Neural cell (in vitro differentiated cells): ENCODE measurements around the gene GLO1. TPM values are rescaled to one million over a fixed set of nuclear protein-coding genes. Genes with fewer than 3 reads are reported as not detected.

ENCODE experiments used
- H2AFZ ChIP-seq: fragments of 200-600, 300-800 bp; sonication (generic), shearing (Covaris generic); 2 replicates; pipeline ENCODE4 v1.6.0; 2014; ENCODE audit warnings: low read depth, mild to moderate bottlenecking, antibody characterized with exemption, low read length, moderate library complexity
- H3F3A ChIP-seq: fragments of 200-600 bp; shearing (Covaris generic); 2 replicates; pipeline ENCODE4 v1.6.1; 2016; ENCODE audit warnings: mild to moderate bottlenecking, moderate library complexity, mixed read lengths, antibody characterized with exemption, low read length; ENCODE audit not compliant: insufficient read depth, poor library complexity, severe bottlenecking
- H3K27ac ChIP-seq: fragments of 200-600, 300-800 bp; sonication (generic), shearing (Covaris generic); 2 replicates; pipeline ENCODE4 v1.5.1; 2014; ENCODE audit warnings: mild to moderate bottlenecking, low read length, moderate library complexity
- H3K27me3 ChIP-seq: fragments of 300-800, 200-600 bp; sonication (generic), shearing (Covaris generic); 2 replicates; pipeline ENCODE4 v1.6.0; 2014; ENCODE audit warnings: mild to moderate bottlenecking, low read depth, low read length, moderate library complexity; ENCODE audit not compliant: insufficient read depth
- H3K36me3 ChIP-seq: fragments of 300-800, 200-600 bp; sonication (generic), shearing (Covaris generic); 2 replicates; pipeline ENCODE4 v1.5.1; 2014; ENCODE audit warnings: mild to moderate bottlenecking, antibody characterized with exemption, low read length, moderate library complexity; ENCODE audit not compliant: insufficient read depth
- H3K4me2 ChIP-seq: fragments of 300-800, 200-600 bp; sonication (generic), shearing (Covaris generic); 2 replicates; pipeline ENCODE4 v1.6.0; 2014; ENCODE audit warnings: mild to moderate bottlenecking, low read length
- H3K4me3 ChIP-seq: fragments of 300-800, 200-600 bp; sonication (generic), shearing (Covaris generic); 2 replicates; pipeline ENCODE4 v1.5.1; 2014; ENCODE audit warnings: mild to moderate bottlenecking, low read length, moderate library complexity
- H3K79me2 ChIP-seq: fragments of 200-600 bp; shearing (Covaris generic); replicated peaks from 2 replicates; pipeline ENCODE4 v1.6.0; 2014; ENCODE audit warnings: mild to moderate bottlenecking, low read length, moderate library complexity; ENCODE audit not compliant: insufficient read depth
- H3K9ac ChIP-seq: fragments of 300-800, 200-600 bp; sonication (generic), shearing (Covaris generic); 2 replicates; pipeline ENCODE4 v1.6.1; 2016; ENCODE audit warnings: mild to moderate bottlenecking, low read length, mixed read lengths
- H3K9me2 ChIP-seq: fragments of 200-600 bp; shearing (Covaris generic); 2 replicates; pipeline ENCODE4 v1.6.1; 2016; ENCODE audit warnings: mild to moderate bottlenecking, low read length, mixed read lengths; ENCODE audit not compliant: insufficient read depth
- H3K9me3 ChIP-seq: fragments of 200-600, 300-800 bp; sonication (generic), shearing (Covaris generic); 2 replicates; pipeline ENCODE4 v1.6.1; 2016; ENCODE audit warnings: mild to moderate bottlenecking, mixed run types, low read length, moderate library complexity, mixed read lengths
- H4K20me1 ChIP-seq: fragments of 200-600 bp; shearing (Covaris generic); 2 replicates; pipeline ENCODE4 v1.6.1; 2016; ENCODE audit warnings: mild to moderate bottlenecking, mixed run types; ENCODE audit not compliant: insufficient read depth
- EP300 ChIP-seq: fragments of 450-650 bp; conservative IDR thresholded peaks from 2 replicates; pipeline ENCODE4 v1.6.1; 2014; ENCODE audit warnings: antibody characterized with exemption, mild to moderate bottlenecking, moderate library complexity; ENCODE audit not compliant: poor library complexity, severe bottlenecking
- EZH2 ChIP-seq: fragments of 200-600, 300-800 bp; shearing (Covaris generic), sonication (generic); IDR thresholded peaks from 2 replicates; pipeline ENCODE4 v1.6.1; 2014; ENCODE audit warnings: antibody characterized with exemption, low read length, borderline replicate concordance, mild to moderate bottlenecking; ENCODE audit not compliant: insufficient read depth, poor library complexity, severe bottlenecking
- POLR2AphosphoS5 ChIP-seq: IDR thresholded peaks from 2 replicates; pipeline ENCODE4 v1.6.1; 2012
- RAD21 ChIP-seq: fragments of 450-650 bp; conservative IDR thresholded peaks from 2 replicates; pipeline ENCODE4 v1.6.1; 2014; ENCODE audit warnings: antibody characterized with exemption, mild to moderate bottlenecking, moderate library complexity
- SMC3 ChIP-seq: fragments of 450-650 bp; conservative IDR thresholded peaks from 2 replicates; pipeline ENCODE4 v1.6.1; 2014; ENCODE audit warnings: antibody characterized with exemption, mild to moderate bottlenecking, moderate library complexity; ENCODE audit not compliant: poor library complexity
- TAF1 ChIP-seq: IDR thresholded peaks from 2 replicates; pipeline ENCODE4 v1.6.1; 2012; ENCODE audit warnings: low read depth
- polyA plus RNA-seq: library from polyadenylated mRNA; depleted of rRNA; stranded (reverse); fragments of >200 nt; gene quantifications from 2 replicates; pipeline ENCODE4 v1.2.3, GENCODE V29; 2014
- TF ChIP-seq, protein P1 (sequence below): fragments of 450-650 bp; IDR thresholded peaks from 2 replicates; pipeline ENCODE4 v1.5.1; 2014; ENCODE audit warnings: antibody characterized with exemption, mild to moderate bottlenecking, moderate library complexity; ENCODE audit not compliant: poor library complexity, severe bottlenecking
- TF ChIP-seq, protein P2 (sequence below): IDR thresholded peaks from 2 replicates; pipeline ENCODE4 v1.6.1; 2012; ENCODE audit warnings: borderline replicate concordance

Gene GLO1
- polyA plus RNA-seq, 1 donor from 2014 or later, result 94.8 TPM

DNA sequence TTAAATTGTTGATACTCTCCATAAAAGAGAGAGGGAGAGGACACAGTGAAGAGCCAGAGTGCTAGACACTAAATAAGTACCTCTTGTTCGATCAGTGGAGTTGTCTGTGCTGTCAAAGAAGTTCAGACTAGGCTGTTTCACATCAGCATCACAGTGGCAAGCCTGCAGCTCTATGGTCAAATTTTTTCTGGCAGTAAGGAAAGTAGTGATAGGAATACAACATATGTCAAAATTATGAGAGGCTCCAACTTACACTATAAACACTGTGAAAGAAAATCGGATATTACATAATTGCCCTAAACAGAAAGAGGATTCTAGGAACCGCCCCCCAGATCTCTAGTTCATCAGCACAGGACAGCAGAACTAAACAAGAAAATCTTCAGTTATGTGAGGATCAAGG, 35.3 kb upstream of the GLO1 start:
- Histone ChIP-seq H3K27ac (no peak overlapping the region), H3K9ac (no peak overlapping the region), H3K79me2 (no peaks in the 10 kb centered on the region), H3K4me3 (no peak overlapping the region), H3K36me3 (no peaks in the 10 kb centered on the region), H3K4me2 (no peak overlapping the region), H2AFZ (no peak overlapping the region), H4K20me1 (no peaks in the 10 kb centered on the region), H3K9me2 (no peaks in the 10 kb centered on the region), H3K27me3 (no peaks in the 10 kb centered on the region), H3F3A (no peaks in the 10 kb centered on the region), H3K9me3 (no peaks in the 10 kb centered on the region)
- TF ChIP-seq EZH2 (no peak), EP300 (no peak)
- TF ChIP-seq, protein P1, sequence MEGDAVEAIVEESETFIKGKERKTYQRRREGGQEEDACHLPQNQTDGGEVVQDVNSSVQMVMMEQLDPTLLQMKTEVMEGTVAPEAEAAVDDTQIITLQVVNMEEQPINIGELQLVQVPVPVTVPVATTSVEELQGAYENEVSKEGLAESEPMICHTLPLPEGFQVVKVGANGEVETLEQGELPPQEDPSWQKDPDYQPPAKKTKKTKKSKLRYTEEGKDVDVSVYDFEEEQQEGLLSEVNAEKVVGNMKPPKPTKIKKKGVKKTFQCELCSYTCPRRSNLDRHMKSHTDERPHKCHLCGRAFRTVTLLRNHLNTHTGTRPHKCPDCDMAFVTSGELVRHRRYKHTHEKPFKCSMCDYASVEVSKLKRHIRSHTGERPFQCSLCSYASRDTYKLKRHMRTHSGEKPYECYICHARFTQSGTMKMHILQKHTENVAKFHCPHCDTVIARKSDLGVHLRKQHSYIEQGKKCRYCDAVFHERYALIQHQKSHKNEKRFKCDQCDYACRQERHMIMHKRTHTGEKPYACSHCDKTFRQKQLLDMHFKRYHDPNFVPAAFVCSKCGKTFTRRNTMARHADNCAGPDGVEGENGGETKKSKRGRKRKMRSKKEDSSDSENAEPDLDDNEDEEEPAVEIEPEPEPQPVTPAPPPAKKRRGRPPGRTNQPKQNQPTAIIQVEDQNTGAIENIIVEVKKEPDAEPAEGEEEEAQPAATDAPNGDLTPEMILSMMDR, result no peak

DNA sequence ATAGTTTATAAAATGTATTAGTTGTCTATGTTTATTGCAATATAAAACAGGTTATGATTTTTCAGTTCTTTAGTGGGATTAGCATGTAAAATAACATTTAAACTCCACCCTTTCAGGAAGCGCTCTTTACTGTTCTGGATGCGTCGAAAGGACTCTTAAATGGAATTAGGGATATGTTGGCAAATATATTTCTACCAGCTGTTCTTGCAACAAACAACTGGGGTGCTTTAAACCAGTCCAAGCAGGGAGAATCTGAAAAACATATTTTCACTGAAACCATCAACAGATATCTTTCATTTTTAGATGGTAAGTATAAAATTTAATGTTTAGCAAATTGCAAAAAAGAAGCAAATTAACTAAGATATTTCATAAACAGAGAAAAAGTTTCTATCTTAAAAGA, 34.0 kb upstream of the GLO1 start:
- TF ChIP-seq EP300 (no peak), TAF1 (no peak), SMC3 (no peak), POLR2AphosphoS5 (no peak), EZH2 (no peak)
- TF ChIP-seq, protein P1, result no peak
- H3K79me2 ChIP-seq, result no peaks in the 10 kb centered on the region
- no peak overlapping the region for H3K4me3 ChIP-seq
- no peak overlapping the region for H3K27ac ChIP-seq
- no peak overlapping the region for H3K4me2 ChIP-seq
- H3K9ac ChIP-seq, result no peak overlapping the region
- H3K9me2 ChIP-seq, result no peaks in the 10 kb centered on the region
- H4K20me1 ChIP-seq, result no peaks in the 10 kb centered on the region
- H3K36me3 ChIP-seq, result no peaks in the 10 kb centered on the region
- no peaks in the 10 kb centered on the region for H3K27me3 ChIP-seq
- H2AFZ ChIP-seq, result no peak overlapping the region
- H3F3A ChIP-seq, result no peaks in the 10 kb centered on the region
- no peaks in the 10 kb centered on the region for H3K9me3 ChIP-seq

DNA sequence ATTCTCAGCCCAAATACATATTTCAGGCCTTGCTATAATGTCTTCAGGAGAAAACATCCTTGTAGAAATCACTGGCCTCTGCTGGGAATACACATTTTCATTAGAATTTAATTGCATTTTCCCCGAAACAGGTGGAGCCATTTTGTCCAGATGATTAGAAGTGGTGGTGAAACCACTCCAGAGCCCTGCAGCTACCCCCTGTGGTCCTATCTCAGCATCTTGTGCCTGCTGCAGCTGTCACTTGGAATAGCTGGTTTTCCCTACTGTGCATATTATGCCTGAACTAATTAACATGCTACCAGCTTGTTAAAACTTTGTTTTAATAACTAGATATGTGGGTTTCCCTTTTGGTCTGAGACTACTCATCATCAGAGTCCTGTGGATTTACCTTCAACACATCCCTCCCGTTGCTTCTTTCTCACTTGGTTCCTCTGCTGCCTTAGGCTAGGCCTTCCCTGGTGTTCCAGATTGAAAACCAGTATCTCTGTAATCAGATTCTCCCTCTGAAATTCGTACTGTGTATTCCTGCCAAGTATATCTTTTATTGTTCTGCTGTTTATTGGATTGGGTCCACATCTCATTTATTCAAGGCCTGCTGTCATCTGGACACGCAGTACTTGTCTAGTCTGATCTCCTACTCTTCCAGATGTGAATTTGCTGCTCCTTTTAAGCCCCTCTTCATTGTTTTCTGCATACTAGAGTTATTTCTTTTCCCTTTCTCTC, 27.4 kb upstream of the GLO1 start:
- Histone ChIP-seq H3K9ac (no peak overlapping the region), H3K27ac (no peak overlapping the region)

More for the DNA sequence above, 27.4 kb upstream of the GLO1 start:
- Histone ChIP-seq H3K4me3 (no peak overlapping the region), H4K20me1 (no peaks in the 10 kb centered on the region), H3K9me3 (no peaks in the 10 kb centered on the region), H3K9me2 (no peaks in the 10 kb centered on the region), H3K36me3 (no peaks in the 10 kb centered on the region), H3K27me3 (no peaks in the 10 kb centered on the region), H3K79me2 (no peaks in the 10 kb centered on the region), H3F3A (no peaks in the 10 kb centered on the region), H2AFZ (no peak overlapping the region), H3K4me2 (no peak overlapping the region)
- TF ChIP-seq, protein P2, sequence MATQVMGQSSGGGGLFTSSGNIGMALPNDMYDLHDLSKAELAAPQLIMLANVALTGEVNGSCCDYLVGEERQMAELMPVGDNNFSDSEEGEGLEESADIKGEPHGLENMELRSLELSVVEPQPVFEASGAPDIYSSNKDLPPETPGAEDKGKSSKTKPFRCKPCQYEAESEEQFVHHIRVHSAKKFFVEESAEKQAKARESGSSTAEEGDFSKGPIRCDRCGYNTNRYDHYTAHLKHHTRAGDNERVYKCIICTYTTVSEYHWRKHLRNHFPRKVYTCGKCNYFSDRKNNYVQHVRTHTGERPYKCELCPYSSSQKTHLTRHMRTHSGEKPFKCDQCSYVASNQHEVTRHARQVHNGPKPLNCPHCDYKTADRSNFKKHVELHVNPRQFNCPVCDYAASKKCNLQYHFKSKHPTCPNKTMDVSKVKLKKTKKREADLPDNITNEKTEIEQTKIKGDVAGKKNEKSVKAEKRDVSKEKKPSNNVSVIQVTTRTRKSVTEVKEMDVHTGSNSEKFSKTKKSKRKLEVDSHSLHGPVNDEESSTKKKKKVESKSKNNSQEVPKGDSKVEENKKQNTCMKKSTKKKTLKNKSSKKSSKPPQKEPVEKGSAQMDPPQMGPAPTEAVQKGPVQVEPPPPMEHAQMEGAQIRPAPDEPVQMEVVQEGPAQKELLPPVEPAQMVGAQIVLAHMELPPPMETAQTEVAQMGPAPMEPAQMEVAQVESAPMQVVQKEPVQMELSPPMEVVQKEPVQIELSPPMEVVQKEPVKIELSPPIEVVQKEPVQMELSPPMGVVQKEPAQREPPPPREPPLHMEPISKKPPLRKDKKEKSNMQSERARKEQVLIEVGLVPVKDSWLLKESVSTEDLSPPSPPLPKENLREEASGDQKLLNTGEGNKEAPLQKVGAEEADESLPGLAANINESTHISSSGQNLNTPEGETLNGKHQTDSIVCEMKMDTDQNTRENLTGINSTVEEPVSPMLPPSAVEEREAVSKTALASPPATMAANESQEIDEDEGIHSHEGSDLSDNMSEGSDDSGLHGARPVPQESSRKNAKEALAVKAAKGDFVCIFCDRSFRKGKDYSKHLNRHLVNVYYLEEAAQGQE, result no peak
- TF ChIP-seq TAF1, result no peak
- TF ChIP-seq POLR2AphosphoS5, result no peak
- TF ChIP-seq EZH2, result no peak
- TF ChIP-seq RAD21, result no peak
- TF ChIP-seq, protein P1, result no peak
